HepG2 (cell line): Measurements from ENCODE around the gene SLC22A5. TPM values are rescaled to one million over a fixed set of nuclear protein-coding genes. Genes with fewer than 3 reads are reported as not detected.

Experiments used
- ATAC-seq: fragments of 200-7000 bp; cut with Tn5 transposase; 3 replicates; pipeline ENCODE4 v1.9.1; 2020; ENCODE audit warnings: mild to moderate bottlenecking, moderate library complexity
- BruUV-seq: library from RNA; stranded (reverse); fragments of 400-500 nt; replicated peaks from 2 replicates; lab custom pipeline; 2021; lab: Mats Ljungman, UMichigan
- CTCF ChIA-PET: fragments of 300-600 bp; formaldehyde crosslinking; extraction: SDS; loops from one replicate; lab custom pipeline; 2021; ENCODE audit warnings: low total read pairs, inconsistent platforms, low intra/inter-chr PET ratio; lab: Yijun Ruan, JAX
- POLR2A ChIA-PET: fragments of 350-600 bp; sonication (Branson Sonifier 250); formaldehyde crosslinking; loops from one replicate; lab custom pipeline; 2020; ENCODE audit warnings: antibody characterized with exemption, inconsistent platforms; lab: Yijun Ruan, JAX
- DNase-seq: peaks from one replicate; pipeline ENCODE4 v3.0.0-alpha.2; 2015; ENCODE audit warnings: low spot score
- FAIRE-seq: peaks from 3 replicates; lab custom pipeline; 2011; peaks lifted over from hg19 to GRCh38; lab: Jason Lieb, UNC
- H2AFZ ChIP-seq: one replicate; pipeline ENCODE4 v1.6.1; 2011; ENCODE audit warnings: low read length, inconsistent platforms
- H3K27ac ChIP-seq: fragments of 300-600 bp; 3 replicates; pipeline ENCODE4 v1.8.0; 2011; ENCODE audit warnings: mixed run types, mild to moderate bottlenecking, mixed read lengths, low read length, inconsistent platforms; ENCODE audit not compliant: insufficient read depth; ENCODE audit errors: extremely low read length
- H3K27me3 ChIP-seq, 2 experiments: fragments of 200-600 bp in 1 of 2; 2 replicates in 1 of 2; 3 replicates in 1 of 2; pipeline versions ENCODE4 v1.6.0 to v1.8.0; 2011; ENCODE audit warnings: low read length in 2 of 2, mild to moderate bottlenecking in 2 of 2, moderate library complexity in 2 of 2, inconsistent platforms in 1 of 2; ENCODE audit not compliant: insufficient read depth in 2 of 2, control insufficient read depth in 1 of 2
- H3K36me3 ChIP-seq, 2 experiments: fragments of 200-600 bp in 1 of 2; replicated peaks in 1 of 2; 2 replicates in 1 of 2; 3 replicates in 1 of 2; pipeline versions ENCODE4 v1.5.1 to v1.8.0; 2011; ENCODE audit warnings: low read length in 2 of 2, inconsistent platforms in 1 of 2; ENCODE audit not compliant: insufficient read depth in 2 of 2, control insufficient read depth in 1 of 2
- H3K4me1 ChIP-seq: 2 replicates; pipeline ENCODE4 v1.5.1; 2012; ENCODE audit warnings: low read length, inconsistent platforms; ENCODE audit not compliant: insufficient read depth
- H3K4me2 ChIP-seq: 2 replicates; pipeline ENCODE4 v1.6.0; 2011; ENCODE audit warnings: low read depth, low read length, inconsistent platforms
- H3K4me3 ChIP-seq, 3 experiments: fragments of 200-600 bp in 1 of 3; sonication (generic), shearing (Covaris generic) in 1 of 3; replicated peaks in 1 of 3; 2 replicates each; pipeline ENCODE4 v1.5.1; 2011 to 2016; ENCODE audit warnings: low read length in 3 of 3, inconsistent platforms in 2 of 3, low read depth in 2 of 3, mild to moderate bottlenecking in 2 of 3, control low read depth in 1 of 3, mixed read lengths in 1 of 3; ENCODE audit not compliant: insufficient read depth in 1 of 3
- H3K79me2 ChIP-seq: one replicate; pipeline ENCODE4 v1.6.1; 2011; ENCODE audit warnings: low read length, inconsistent platforms; ENCODE audit not compliant: insufficient read depth
- H3K9ac ChIP-seq: 2 replicates; pipeline ENCODE4 v1.6.0; 2011; ENCODE audit warnings: mild to moderate bottlenecking, low read depth, low read length, inconsistent platforms; ENCODE audit not compliant: insufficient read depth
- H3K9me3 ChIP-seq: 2 replicates; pipeline ENCODE4 v1.5.1; 2012; ENCODE audit warnings: mild to moderate bottlenecking, low read length
- H4K20me1 ChIP-seq: 2 replicates; pipeline ENCODE4 v1.6.0; 2011; ENCODE audit warnings: inconsistent platforms, mild to moderate bottlenecking, low read length, moderate library complexity; ENCODE audit not compliant: insufficient read depth
- ASH2L ChIP-seq: fragments of 300-600, 200-600 bp; sonication (generic); IDR thresholded peaks from 2 replicates; pipeline ENCODE4 v1.7.0; 2017; ENCODE audit warnings: low read depth, mild to moderate bottlenecking, moderate library complexity, mixed read lengths, low read length; ENCODE audit not compliant: insufficient read length
- ATF7 ChIP-seq, 2 experiments: fragments of 450-650 bp in 1 of 2; sonication (generic) in 1 of 2; formaldehyde crosslinking in 1 of 2; IDR thresholded peaks; 2 replicates each; pipeline versions ENCODE4 v1.4.0 to v1.6.1; 2016 to 2020; ENCODE audit warnings: antibody characterized with exemption in 1 of 2, mild to moderate bottlenecking in 1 of 2, missing genetic modification reagents in 1 of 2
- BHLHE40 ChIP-seq: IDR thresholded peaks from 2 replicates; pipeline ENCODE4 v1.6.1; 2011; ENCODE audit warnings: low read length, improper control_type of control experiment
- FOXK1 ChIP-seq: sonication (generic); formaldehyde crosslinking; IDR thresholded peaks from 2 replicates; pipeline ENCODE4 v1.4.0; 2020; ENCODE audit warnings: low read depth, missing genetic modification reagents, borderline replicate concordance
- GZF1 ChIP-seq: sonication (generic); formaldehyde crosslinking; IDR thresholded peaks from 2 replicates; pipeline ENCODE4 v1.5.1; 2020; ENCODE audit warnings: mild to moderate bottlenecking, missing genetic modification reagents
- HNF4G ChIP-seq, 2 experiments: sonication (generic) in 1 of 2; formaldehyde crosslinking in 1 of 2; IDR thresholded peaks; 2 replicates each; pipeline versions ENCODE4 v1.4.0 to v1.6.1; 2011 to 2020; ENCODE audit warnings: borderline replicate concordance in 2 of 2, low read depth in 2 of 2, mild to moderate bottlenecking in 2 of 2, low read length in 1 of 2, missing genetic modification reagents in 1 of 2, moderate library complexity in 1 of 2
- NFATC3 ChIP-seq: sonication (generic); formaldehyde crosslinking; IDR thresholded peaks from 2 replicates; pipeline ENCODE4 v1.5.1; 2020; ENCODE audit warnings: mild to moderate bottlenecking, missing genetic modification reagents
- ZBTB20 ChIP-seq: sonication (generic); formaldehyde crosslinking; IDR thresholded peaks from 2 replicates; pipeline ENCODE4 v1.8.1; 2023; ENCODE audit warnings: missing genetic modification reagents, low read depth, mild to moderate bottlenecking, borderline replicate concordance
- ZNF432 ChIP-seq: sonication (generic); formaldehyde crosslinking; IDR thresholded peaks from 2 replicates; pipeline ENCODE4 v1.5.0; 2020; ENCODE audit warnings: missing genetic modification reagents, mild to moderate bottlenecking, borderline replicate concordance
- ZNF451 ChIP-seq: sonication (generic); formaldehyde crosslinking; IDR thresholded peaks from 2 replicates; pipeline ENCODE4 v1.5.0; 2020; ENCODE audit warnings: mild to moderate bottlenecking, missing genetic modification reagents
- ZNF496 ChIP-seq: sonication (generic); formaldehyde crosslinking; IDR thresholded peaks from 2 replicates; pipeline ENCODE4 v1.8.1; 2023; ENCODE audit warnings: mild to moderate bottlenecking, moderate library complexity, missing genetic modification reagents; ENCODE audit not compliant: insufficient replicate concordance
- ZNF574 ChIP-seq: sonication (generic); formaldehyde crosslinking; IDR thresholded peaks from 2 replicates; pipeline ENCODE4 v1.4.0; 2020; ENCODE audit warnings: missing genetic modification reagents
- ZSCAN25 ChIP-seq: sonication (generic); formaldehyde crosslinking; IDR thresholded peaks from 2 replicates; pipeline ENCODE4 v1.8.0; 2022; ENCODE audit warnings: mild to moderate bottlenecking, missing genetic modification reagents
- WGBS: methylation state at CpG from one replicate; pipeline ENCODE4 v1.1.6; 2017; ENCODE audit warnings: low lambda C conversion rate; 5-methylcytosine and 5-hydroxymethylcytosine counted together
- in situ Hi-C: cut with HindIII; loops from 2 replicates; pipeline ENCODE4 v1.10.0; 2017; ENCODE audit warnings: low pct_unique_long_range_greater_than_20kb; ENCODE audit not compliant: extremely low pct_ligation_motif_present
- intact Hi-C: fragments of 100-400 bp; cut with micrococcal nuclease; formaldehyde crosslinking; loops from one replicate; pipeline ENCODE4 v1.10.0; 2022; ENCODE audit not compliant: unreplicated experiment
- polyA plus RNA-seq, 8 experiments: library from polyadenylated mRNA; depleted of rRNA in 3 of 8; stranded (reverse) in 7 of 8; unstranded in 1 of 8; fragments of >200 nt; fragmentation: Illumina TruSeq in 4 of 8; extraction: Trizol in 4 of 8; gene quantifications; 2 replicates each; pipeline versions ENCODE4 v1.2.1 to v1.2.3, GENCODE V29; 2011 to 2016; ENCODE audit warnings: low read depth in 4 of 8, missing spikeins in 1 of 8, mixed read lengths in 1 of 8; ENCODE audit not compliant: insufficient read depth in 1 of 8
- total RNA-seq, 5 experiments: library from RNA; depleted of rRNA; stranded (reverse); fragments of >200 nt; fragmentation: Illumina TruSeq; extraction: Trizol; gene quantifications; 2 replicates each; pipeline ENCODE4 v1.2.3, GENCODE V29; 2016; ENCODE audit warnings: low read depth in 1 of 5

Gene SLC22A5
- total and polyA plus RNA-seq, 2 of the 13 experiments (the other 11 are each of a cell fraction or from before 2014, with no cell fraction given), result 7.1 to 15.1 TPM

DNA sequence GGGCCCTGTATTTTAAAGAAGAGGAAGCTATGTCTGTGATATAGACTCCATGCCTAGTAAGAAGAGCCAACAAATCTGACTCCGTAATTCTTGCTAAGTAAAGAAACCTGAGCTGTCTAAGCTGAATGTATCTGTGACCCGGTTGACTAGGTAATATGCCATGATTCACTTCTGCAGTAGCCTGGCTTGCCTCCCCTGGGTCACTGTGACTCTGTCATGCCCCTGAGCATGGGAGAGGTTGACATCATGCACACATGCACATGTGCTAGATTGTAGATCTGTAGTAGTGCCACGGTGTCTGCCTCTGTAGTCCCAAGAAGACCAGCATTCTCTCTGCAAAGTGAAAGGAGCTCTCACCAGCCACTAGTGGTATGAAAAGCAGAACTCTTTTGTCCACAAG is 9.1 kb downstream of the SLC22A5 start (continued):
- TF ChIP-seq ZNF574, result no peak

DNA sequence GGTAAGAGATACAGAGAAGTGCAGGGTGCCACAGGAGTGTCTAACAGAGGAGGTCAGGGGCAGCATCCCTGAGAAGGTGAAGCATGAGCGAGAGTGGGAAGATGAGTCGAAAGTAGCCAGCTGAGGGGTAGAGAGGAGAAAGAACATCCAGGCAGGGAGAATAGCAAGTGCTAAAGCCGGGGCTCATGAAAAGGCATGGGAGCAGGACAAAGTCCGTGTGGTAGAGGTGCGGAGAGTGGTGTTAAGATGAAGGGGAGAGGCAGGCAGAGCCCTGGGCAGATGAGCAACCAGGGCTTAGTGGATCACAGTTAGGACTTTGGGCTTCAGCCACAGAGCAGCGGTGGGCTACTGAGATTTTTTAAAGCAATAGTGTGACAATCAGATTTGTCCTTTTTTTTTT is 10.5 kb downstream of the SLC22A5 start:
- Histone ChIP-seq H3K4me1 (peaks cover 31% of the 10 kb centered on the region), H3K9me3 (no peaks in the 10 kb centered on the region), H3K36me3 (peaks cover 2 to 15% of the 10 kb centered on the region in 2 experiments; a peak in 3 of 5 replicates), H3K4me2 (no peak overlapping the region; the same call in 1 of the 2 replicates), H4K20me1 (no peaks in the 10 kb centered on the region), H3K27me3 (no peaks in the 10 kb centered on the region), H3K79me2 (no peaks in the 10 kb centered on the region), H3K9ac (no peak overlapping the region), H3K4me3 (no peak overlapping the region), H2AFZ (no peak overlapping the region), H3K27ac (peak overlapping the region; percentile 21)
- POLR2A ChIA-PET, result no interaction called here
- peak; percentile 50 for ATAC-seq
- BruUV-seq, result no TSS peak
- CTCF ChIA-PET, result no interaction called here
- FAIRE-seq, result no peak
- 50% methylated on average over 6 of the region's 6 CpGs for WGBS
- intact Hi-C loops, result no loop called here
- in situ Hi-C loops, result loop anchor here (10.0 to 25.0 kb wide), 2 partner anchors 115 to 282 kb away; partner anchors contain the start of genes IL13, IL4 and IRF1
- DNase-seq, result no peak
- TF ChIP-seq ZNF432 (CRISPR knock-in tag), result no peak
- no peak for TF ChIP-seq BHLHE40
- TF ChIP-seq ZNF496 (CRISPR knock-in tag), result no peak
- TF ChIP-seq ZBTB20 (CRISPR knock-in tag), result no peak
- no peak for TF ChIP-seq FOXK1
- no peak for TF ChIP-seq ZNF451 (CRISPR knock-in tag)
- 0 out of 2 replicates have a peak, but pooled peaks have one; percentile 28 for TF ChIP-seq HNF4G (IDR thresholded peaks at IDR 0.05; ENCODE audit: borderline replicate concordance, low read depth, low read length)
- no peak for TF ChIP-seq HNF4G (CRISPR knock-in tag; IDR thresholded peaks at IDR 0.05; ENCODE audit: borderline replicate concordance, low read depth)
- no peak for TF ChIP-seq ASH2L
- no peak for TF ChIP-seq GZF1 (CRISPR knock-in tag)
- peak; percentile 99 for TF ChIP-seq ZSCAN25 (CRISPR knock-in tag)
- TF ChIP-seq NFATC3 (CRISPR knock-in tag), result no peak
- no peak for TF ChIP-seq ATF7 (IDR thresholded peaks at IDR 0.05)
- no peak for TF ChIP-seq ATF7 (CRISPR knock-in tag; IDR thresholded peaks at IDR 0.05)
